HG02852 (cell line): ENCODE measurements around the gene TMEM254.
"Not testable (repeated sequence)": the region's sequence is repeated elsewhere in the genome, so short reads cannot be mapped to it uniquely, and the experiment has no call there.

Experiments
- ATAC-seq: cut with Tn5 transposase; IDR thresholded peaks from one replicate; pipeline ENCODE4 v1.9.1; 2021; ENCODE audit warnings: mild to moderate bottlenecking, moderate library complexity; ENCODE audit not compliant: unreplicated experiment

TMEM254 gene

GRCh38 chr10:80132299-80133139 lies 54.1 kb downstream of the TMEM254 start, which contains the start of gene PLAC9:
PLAC9 (plus strand) TSS chr10:80132730; CDS start chr10:80132763, 33 bp downstream.
- no peak for ATAC-seq

DNA sequence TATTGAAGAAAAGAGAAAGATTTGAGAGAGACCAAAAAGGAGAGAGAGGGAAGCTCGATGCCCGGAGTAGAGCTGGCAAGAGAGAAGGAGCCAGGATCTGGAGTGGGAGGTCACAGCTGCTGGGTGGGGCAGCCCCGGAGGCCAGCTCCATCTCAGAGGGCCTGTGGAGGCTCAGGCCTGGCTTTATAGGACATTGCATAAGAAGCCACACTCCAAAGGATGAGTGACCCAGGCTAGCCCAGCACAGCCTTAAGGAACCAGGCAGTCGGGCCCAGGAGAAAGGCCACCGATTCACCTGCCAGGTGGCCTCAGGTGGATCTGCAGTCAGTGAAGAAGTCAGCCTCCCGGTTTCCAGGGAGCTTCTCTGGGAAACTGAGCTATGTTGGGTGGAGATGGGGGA lies 54.7 kb downstream of the TMEM254 start:
- no peak for ATAC-seq

DNA sequence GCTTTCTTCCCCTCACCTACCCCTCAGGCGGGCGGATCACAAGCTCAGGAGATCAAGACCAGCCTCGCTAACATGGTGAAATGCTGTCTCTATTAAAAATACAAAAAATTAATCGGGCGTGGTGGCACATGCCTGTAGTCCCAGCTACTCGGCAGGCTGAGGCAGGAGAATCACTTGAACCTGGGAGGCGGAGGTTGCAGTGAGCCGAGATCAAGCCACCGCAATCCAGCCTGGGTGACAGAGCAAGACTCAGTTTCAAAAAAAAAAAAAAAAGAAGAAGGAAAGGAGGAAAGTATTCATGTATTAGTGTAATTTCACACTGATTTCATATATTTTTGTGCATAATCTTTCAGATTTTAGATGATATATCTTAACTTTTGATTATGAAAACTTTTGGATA lies 55.2 kb downstream of the TMEM254 start:
- not testable (repeated sequence) for ATAC-seq

DNA sequence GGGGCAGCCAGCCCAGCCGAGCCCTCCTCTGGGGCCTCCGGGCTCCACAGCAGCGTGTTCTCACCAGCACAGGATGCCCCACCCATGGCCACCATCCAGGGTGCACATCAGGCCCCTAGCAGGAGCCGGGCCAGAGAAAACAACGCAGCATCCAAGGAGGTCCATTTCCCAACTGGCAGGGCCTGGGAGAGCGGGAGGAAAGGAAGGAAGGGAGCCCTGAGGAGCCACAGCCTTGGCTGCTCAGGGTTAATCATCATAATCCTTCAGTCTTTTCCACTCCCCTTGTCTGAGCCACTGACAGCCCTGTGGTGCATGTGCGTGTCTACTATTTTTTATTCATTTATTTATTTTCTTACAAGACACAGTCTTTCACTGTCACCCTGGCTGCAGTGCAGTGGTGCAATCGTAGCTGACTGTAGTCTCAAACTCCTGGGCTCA lies 57.7 kb downstream of the TMEM254 start:
- ATAC-seq = no peak

GRCh38 chr10:80137031-80137862 lies 58.8 kb downstream of the TMEM254 start:
- ATAC-seq = no peak

DNA sequence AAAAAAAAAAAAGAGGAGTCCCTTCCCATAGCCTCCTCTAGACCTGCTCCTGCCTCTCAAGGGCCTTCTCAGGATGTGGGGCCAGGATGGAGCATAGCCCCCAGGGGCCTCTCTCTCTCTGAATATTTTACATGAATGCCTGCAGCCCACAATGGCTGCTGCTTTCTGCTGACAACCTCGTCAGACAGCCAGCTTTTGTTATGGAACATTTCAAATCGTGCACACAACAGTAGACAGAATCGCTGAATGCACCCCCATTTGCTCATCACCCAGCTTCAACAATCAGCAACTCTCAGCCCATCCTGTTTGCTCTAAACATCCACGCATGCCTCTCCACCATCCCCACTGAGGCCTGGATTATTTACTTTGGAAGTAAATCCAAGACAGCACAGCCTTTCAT lies 59.5 kb downstream of the TMEM254 start:
- no peak for ATAC-seq

GRCh38 chr10:80139265-80139664 lies 60.8 kb downstream of the TMEM254 start:
- ATAC-seq = no peak

- no peak for ATAC-seq
Measured at GRCh38 chr10:80140251-80140650, 61.8 kb downstream of the TMEM254 start.

- no peak for ATAC-seq
Measured at GRCh38 chr10:80141696-80142460, 63.4 kb downstream of the TMEM254 start.
